ENCODE data around the gene CTDP1. TPM values are rescaled to one million over a fixed set of nuclear protein-coding genes. Genes with fewer than 3 reads are reported as not detected.

The CTDP1 gene
- total RNA-seq, 2 experiments from 2014 or later, result 11.9 to 15.4 TPM

GRCh38 chr18:79720359-79720733, 40.7 kb downstream of the CTDP1 start:
- no peaks in the 10 kb centered on the region for H3K79me2 ChIP-seq (ENCODE audit: insufficient read depth, low read depth, low read length)
- DNase-seq (ENCODE audit: low spot score), result no peak
- no TSS peak for BruUV-seq (replicated peaks)
- intact Hi-C loops (cut with micrococcal nuclease; ENCODE audit: unreplicated experiment), result no loop called here
- TF ChIP-seq CTCF (conservative IDR thresholded peaks at IDR 0.05; ENCODE audit: low read length) (no peak), EZH2phosphoT487 (IDR thresholded peaks at IDR 0.05; ENCODE audit: borderline replicate concordance, low read depth, low read length) (no peak)
- H3K9me3 ChIP-seq (ENCODE audit: low read length), result no peaks in the 10 kb centered on the region
- ChIA-PET CTCF (ENCODE audit: unreplicated experiment) (no interaction called here), POLR2A (no interaction called here)
- no peak overlapping the region for H2AFZ ChIP-seq (ENCODE audit: low read length)
- no peaks in the 10 kb centered on the region; the same call in none of the 2 replicates for H3K36me3 ChIP-seq (ENCODE audit: insufficient read depth, low read length)
- no peaks in the 10 kb centered on the region for H3K9me2 ChIP-seq (ENCODE audit: insufficient read depth, low read length)
- H3K4me1 ChIP-seq (ENCODE audit: insufficient read depth, low read length, poor library complexity, severe bottlenecking), result no peaks in the 10 kb centered on the region
- no peak overlapping the region for H3K4me3 ChIP-seq (ENCODE audit: low read depth, low read length, poor library complexity, severe bottlenecking)
- no peaks in the 10 kb centered on the region for H4K20me1 ChIP-seq (ENCODE audit: insufficient read depth, low read length)
- H3K27ac ChIP-seq (ENCODE audit: low read depth, low read length, poor library complexity, severe bottlenecking), result no peak overlapping the region
- no peak overlapping the region for H3K4me2 ChIP-seq (ENCODE audit: low read length)

GRCh38 chr18:79723036-79723435, 43.4 kb downstream of the CTDP1 start:
- H3K79me2 ChIP-seq (ENCODE audit: insufficient read depth, low read depth, low read length), result no peaks in the 10 kb centered on the region
- no peaks in the 10 kb centered on the region for H3K9me2 ChIP-seq (ENCODE audit: insufficient read depth, low read length)
- ChIA-PET POLR2A (no interaction called here), CTCF (ENCODE audit: unreplicated experiment) (no interaction called here)
- no peak overlapping the region for H2AFZ ChIP-seq (ENCODE audit: low read length)
- no peak overlapping the region for H3K4me3 ChIP-seq (ENCODE audit: low read depth, low read length, poor library complexity, severe bottlenecking)
- H3K4me2 ChIP-seq (ENCODE audit: low read length), result no peak overlapping the region
- H4K20me1 ChIP-seq (ENCODE audit: insufficient read depth, low read length), result no peaks in the 10 kb centered on the region
- H3K9me3 ChIP-seq (ENCODE audit: low read length), result no peaks in the 10 kb centered on the region
- H3K27ac ChIP-seq (ENCODE audit: low read depth, low read length, poor library complexity, severe bottlenecking), result no peak overlapping the region
- no peaks in the 10 kb centered on the region for H3K4me1 ChIP-seq (ENCODE audit: insufficient read depth, low read length, poor library complexity, severe bottlenecking)
- TF ChIP-seq EZH2phosphoT487 (IDR thresholded peaks at IDR 0.05; ENCODE audit: borderline replicate concordance, low read depth, low read length) (no peak), CTCF (conservative IDR thresholded peaks at IDR 0.05; ENCODE audit: low read length) (no peak)
- intact Hi-C loops (cut with micrococcal nuclease; ENCODE audit: unreplicated experiment), result no loop called here
- no peak for DNase-seq (ENCODE audit: low spot score)
- H3K36me3 ChIP-seq (ENCODE audit: insufficient read depth, low read length), result peaks cover 2% of the 10 kb centered on the region
- no TSS peak for BruUV-seq (replicated peaks)

DNA sequence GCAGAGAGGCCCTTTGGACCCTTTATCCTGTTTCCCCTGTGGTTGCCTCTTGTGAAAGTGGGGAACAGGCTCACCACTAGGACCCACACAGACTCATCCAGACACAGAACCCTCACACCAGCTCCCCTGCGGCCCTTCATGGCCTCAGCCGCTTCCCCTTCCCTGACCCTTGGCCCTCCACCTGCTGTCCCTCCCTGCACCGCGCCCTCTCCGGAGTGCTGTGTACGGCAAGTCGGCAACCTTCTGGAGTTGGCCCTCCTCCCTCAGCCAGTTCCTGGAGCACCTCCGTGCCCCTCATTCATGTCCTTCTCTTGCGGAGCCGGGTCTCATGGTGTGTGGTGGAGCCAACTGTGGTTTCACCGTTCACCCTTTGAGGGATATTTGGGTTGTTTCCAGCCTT, 44.0 kb downstream of the CTDP1 start:
- BruUV-seq (replicated peaks), result no TSS peak
- intact Hi-C loops (cut with micrococcal nuclease; ENCODE audit: unreplicated experiment), result no loop called here
- no peak overlapping the region for H3K27ac ChIP-seq (ENCODE audit: low read depth, low read length, poor library complexity, severe bottlenecking)
- ChIA-PET CTCF (ENCODE audit: unreplicated experiment) (no interaction called here), POLR2A (no interaction called here)
- H2AFZ ChIP-seq (ENCODE audit: low read length), result no peak overlapping the region
- no peak for TF ChIP-seq EZH2phosphoT487 (IDR thresholded peaks at IDR 0.05; ENCODE audit: borderline replicate concordance, low read depth, low read length)
- TF ChIP-seq CTCF (conservative IDR thresholded peaks at IDR 0.05; ENCODE audit: low read length), result no peak
- H3K4me1 ChIP-seq (ENCODE audit: insufficient read depth, low read length, poor library complexity, severe bottlenecking), result no peaks in the 10 kb centered on the region
- no peaks in the 10 kb centered on the region for H3K9me3 ChIP-seq (ENCODE audit: low read length)
- H4K20me1 ChIP-seq (ENCODE audit: insufficient read depth, low read length), result no peaks in the 10 kb centered on the region
- H3K4me2 ChIP-seq (ENCODE audit: low read length), result no peak overlapping the region
- H3K4me3 ChIP-seq (ENCODE audit: low read depth, low read length, poor library complexity, severe bottlenecking), result no peak overlapping the region
- no peaks in the 10 kb centered on the region for H3K9me2 ChIP-seq (ENCODE audit: insufficient read depth, low read length)
- no peaks in the 10 kb centered on the region for H3K79me2 ChIP-seq (ENCODE audit: insufficient read depth, low read depth, low read length)
- peaks cover 4% of the 10 kb centered on the region for H3K36me3 ChIP-seq (ENCODE audit: insufficient read depth, low read length)
- no peak for DNase-seq (ENCODE audit: low spot score)
